ENCODE results near the gene FAM186B. TPM values are rescaled to one million over a fixed set of nuclear protein-coding genes. Genes with fewer than 3 reads are reported as not detected.
"Not testable (repeated sequence)": the region's sequence is repeated elsewhere in the genome, so short reads cannot be mapped to it uniquely, and the experiment has no call there.

Gene FAM186B
- total RNA-seq, 1 experiment from 2014 or later, result 0.05 TPM

GRCh38 chr12:49635656-49636055 lies 30.2 kb upstream of the FAM186B start:
- DNase-seq (ENCODE audit: low spot score), result no peak

GRCh38 chr12:49635036-49635435 lies 29.6 kb upstream of the FAM186B start:
- no peak for DNase-seq (ENCODE audit: low spot score)

GRCh38 chr12:49633703-49634345 lies 28.4 kb upstream of the FAM186B start:
- no peak for DNase-seq (ENCODE audit: low spot score)

DNA sequence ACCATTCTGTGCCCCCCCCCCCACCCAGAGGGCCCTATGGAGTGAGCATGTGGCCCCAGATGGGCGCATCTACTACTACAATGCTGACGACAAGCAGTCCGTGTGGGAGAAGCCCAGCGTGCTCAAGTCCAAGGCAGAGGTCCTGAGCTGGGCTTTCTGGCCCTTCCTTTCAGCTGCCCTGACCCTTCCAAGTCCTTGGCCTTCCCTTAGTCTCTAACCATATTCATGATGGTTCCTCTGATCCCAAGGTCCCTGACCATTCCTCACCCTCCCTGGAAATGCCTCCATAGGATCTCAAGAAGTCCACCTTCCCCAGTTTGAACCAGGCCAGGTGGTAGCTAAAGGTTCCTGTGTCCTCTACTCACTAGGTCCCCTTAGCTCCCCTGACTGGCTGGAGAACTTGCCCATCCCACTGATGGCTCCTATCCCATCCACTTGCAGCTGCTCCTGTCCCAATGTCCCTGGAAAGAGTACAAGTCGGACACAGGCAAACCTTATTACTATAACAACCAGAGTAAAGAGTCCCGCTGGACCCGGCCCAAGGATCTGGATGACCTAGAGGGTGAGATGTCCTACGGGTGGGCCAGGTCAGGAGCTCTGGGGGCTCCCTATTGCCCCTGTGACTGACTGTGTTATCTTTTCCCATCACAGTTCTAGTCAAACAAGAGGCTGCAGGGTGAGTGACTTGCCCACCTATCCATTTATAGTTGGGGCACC lies 27.7 kb upstream of the FAM186B start:
- DNase-seq (ENCODE audit: low spot score), result no peak

DNA sequence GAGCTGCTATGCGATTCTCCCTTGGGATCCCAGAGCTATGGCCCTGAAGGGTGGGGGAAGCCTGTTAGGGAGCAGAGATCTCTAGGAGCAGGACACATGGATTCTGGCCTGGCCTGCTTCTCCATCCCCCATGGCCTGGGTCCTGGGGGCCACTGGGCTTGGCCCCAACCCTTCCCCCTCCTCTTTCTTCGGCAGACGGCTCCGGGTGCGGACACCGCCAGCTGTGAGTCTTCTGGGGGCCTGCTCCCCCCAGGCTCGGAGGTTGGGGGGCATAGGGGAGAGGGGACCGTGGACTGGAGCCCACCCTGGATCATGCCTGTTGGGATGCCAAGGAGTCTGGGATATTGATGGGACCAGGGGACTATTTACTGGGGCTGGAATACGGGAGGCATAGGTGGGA lies 27.0 kb upstream of the FAM186B start:
- DNase-seq (ENCODE audit: low spot score), result no peak

GRCh38 chr12:49631336-49631907 lies 26.0 kb upstream of the FAM186B start:
- no peak for DNase-seq (ENCODE audit: low spot score)

DNA sequence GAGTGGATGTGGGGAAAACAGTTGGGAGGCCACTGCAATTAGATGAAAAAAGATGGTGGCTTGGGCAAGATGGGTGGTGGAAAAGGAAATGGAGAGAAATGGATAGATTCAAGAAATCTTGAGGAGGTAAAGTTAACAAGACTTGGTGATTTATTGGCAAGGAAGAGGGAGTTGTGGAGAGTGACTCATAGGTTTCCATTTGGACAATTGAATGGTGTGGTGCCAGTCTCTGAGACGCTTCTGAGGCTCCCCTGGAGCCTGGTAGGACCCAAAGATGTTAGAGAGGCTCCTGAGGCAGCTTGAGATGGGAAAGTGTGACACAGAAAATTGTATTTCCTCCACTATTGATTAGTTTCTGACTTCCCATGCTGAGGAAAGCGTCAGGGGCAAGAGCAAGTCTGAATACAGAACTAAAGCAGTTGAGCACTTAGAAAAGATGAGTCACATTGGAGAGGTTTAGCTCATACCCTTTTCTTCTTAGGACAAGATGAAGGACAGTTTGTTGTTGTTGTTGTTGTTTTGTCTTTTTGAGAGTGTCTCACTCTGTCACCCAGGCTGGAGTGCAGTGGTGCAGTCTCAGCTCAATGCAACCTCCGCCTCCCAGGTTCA lies 22.4 kb upstream of the FAM186B start:
- DNase-seq (ENCODE audit: low spot score), result peak; percentile 80

DNA sequence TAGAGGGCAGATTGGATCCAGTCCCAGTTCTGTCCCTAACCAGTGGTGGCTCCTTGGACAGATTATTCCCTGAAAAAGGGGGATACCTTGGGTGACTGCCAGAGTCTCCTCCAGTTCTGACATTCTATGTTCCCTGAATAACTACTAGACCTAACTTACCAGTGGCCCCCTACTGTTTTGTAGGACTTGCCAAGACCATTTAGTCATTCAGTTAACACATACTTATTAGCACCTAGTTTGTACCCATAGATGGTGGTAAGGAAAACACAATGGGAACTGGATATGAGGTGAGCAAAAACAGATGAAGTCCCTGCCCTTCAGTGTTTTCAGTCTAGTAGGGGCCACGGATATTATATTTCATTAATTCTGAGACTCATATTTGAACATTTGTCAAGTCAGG lies 21.4 kb upstream of the FAM186B start:
- DNase-seq (ENCODE audit: low spot score), result no peak

DNA sequence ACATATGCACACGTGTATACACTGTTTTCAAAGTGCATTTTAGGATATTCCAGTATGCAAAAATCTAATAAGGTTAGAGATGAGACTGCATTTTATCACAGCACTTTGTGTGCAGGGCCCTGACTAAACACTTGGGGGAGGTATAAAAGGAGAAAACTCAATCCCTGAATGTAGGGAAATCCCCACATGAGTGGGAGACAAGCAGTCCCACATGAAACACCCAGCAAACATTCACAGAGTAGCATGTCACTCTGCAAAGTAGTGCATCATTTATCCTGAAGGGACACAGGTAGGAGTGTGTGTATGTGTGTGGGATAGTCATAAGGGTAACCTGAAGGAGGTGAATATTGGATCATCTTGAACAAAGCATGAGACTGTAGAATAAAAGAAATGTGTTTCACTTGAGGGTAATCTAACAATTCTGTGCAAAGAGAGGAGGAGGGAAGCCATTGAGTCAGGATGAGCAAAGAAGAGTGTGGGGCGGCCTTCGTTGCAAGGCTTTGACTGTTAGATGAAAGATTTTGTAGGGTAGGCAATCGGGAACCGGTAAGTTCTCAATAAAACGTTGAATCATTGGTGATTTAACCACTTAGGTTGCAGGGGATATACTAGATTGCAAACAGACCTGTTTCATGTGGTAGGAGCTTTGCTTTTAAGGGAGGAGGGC lies 20.9 kb upstream of the FAM186B start:
- DNase-seq (ENCODE audit: low spot score), result no peak

GRCh38 chr12:49624921-49625577 lies 19.6 kb upstream of the FAM186B start:
- DNase-seq (ENCODE audit: low spot score), result peak; percentile 82

- DNase-seq (ENCODE audit: low spot score), result peak; percentile 56
Measured at GRCh38 chr12:49623142-49623904, 17.9 kb upstream of the FAM186B start, which contains the start of gene PRPF40B. TSS of gene PRPF40B (plus strand) at chr12:49623561. CDS start at chr12:49623591, 30 bp downstream.

- DNase-seq (ENCODE audit: low spot score), result no peak
Measured at GRCh38 chr12:49622501-49623141, 17.2 kb upstream of the FAM186B start.

- DNase-seq (ENCODE audit: low spot score), result no peak
Measured at GRCh38 chr12:49621651-49622500, 16.4 kb upstream of the FAM186B start.

DNA sequence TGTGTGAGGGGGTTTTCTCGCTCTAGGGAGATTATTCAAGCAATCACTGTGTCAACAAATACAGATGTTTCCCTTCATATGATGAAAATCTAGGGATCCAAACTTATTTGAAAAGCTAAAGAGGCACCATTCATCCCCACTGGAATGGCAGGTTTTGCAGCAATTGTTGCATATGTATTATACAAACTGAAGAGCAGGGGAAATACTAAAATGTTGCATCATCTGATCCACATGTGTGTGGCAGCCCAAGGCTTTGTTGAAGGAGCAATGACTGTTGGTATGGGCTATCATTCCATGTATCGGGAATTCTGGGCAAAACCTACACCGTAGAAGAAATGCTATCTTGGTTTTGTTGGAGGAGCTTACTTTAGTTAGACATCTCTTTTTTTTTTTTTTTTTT lies 13.8 kb upstream of the FAM186B start:
- DNase-seq (ENCODE audit: low spot score), result no peak

- no peak for DNase-seq (ENCODE audit: low spot score)
Measured at GRCh38 chr12:49618576-49618975, 13.1 kb upstream of the FAM186B start.

DNA sequence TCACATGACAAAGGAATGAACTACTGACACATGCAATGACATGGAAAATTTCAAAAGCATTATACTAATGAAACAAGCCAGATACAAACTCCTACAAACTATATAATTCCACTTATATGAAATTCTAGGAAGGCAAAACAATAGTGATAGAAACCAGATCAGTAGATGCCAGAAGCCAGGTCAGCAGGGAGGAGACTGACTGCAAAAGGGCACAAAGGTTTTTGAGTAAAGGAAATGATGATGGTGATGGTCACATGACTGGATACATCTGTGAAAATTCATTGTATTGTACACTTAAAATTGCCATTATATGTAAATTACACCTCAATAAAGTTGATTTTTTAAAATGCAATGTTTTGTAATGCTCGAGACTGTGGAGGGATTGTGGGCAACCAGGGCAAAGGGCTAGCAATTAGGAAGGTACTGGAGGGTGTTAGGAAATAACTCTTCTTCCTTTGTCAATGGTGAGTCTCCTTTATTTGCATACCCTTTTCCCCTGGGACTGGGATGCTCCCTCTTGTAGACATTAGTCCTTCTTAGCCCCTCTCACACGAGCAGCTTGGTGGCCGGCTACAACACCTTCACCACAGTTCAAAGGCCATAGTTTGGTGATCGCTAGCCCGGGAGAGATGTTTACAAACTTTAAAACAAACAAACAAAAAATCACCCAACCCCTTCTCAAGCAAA lies 11.2 kb upstream of the FAM186B start:
- DNase-seq (ENCODE audit: low spot score), result no peak

- DNase-seq (ENCODE audit: low spot score), result peak; percentile 57
Measured at GRCh38 chr12:49615725-49616124, 10.3 kb upstream of the FAM186B start.

DNA sequence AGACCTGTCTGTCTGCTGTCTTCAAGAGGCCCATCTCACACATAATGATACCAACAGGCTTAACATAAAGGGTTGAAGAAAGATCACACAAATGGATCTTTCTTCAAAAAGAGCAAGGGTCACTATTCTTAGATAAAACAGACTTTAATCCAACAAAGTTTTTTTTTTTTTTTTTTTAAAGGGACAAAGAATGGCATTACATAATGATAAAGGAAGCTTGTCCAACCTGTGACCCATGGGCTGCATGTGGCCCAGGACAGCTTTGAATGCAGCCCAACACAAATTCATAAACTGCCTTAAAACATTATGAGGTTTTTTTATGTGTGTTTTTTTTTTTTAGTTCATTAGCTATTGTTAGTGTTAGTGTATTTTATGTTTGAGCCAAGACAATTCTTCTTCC lies 6.8 kb upstream of the FAM186B start:
- DNase-seq (ENCODE audit: low spot score), result no peak

- DNase-seq (ENCODE audit: low spot score), result not testable (repeated sequence)
Measured at GRCh38 chr12:49610785-49611184, 5.3 kb upstream of the FAM186B start.

Measured in A172 (cell line).